Cardiac muscle cell (in vitro differentiated cells and primary cell): ENCODE data around the gene ORC5. TPM values are rescaled to one million over a fixed set of nuclear protein-coding genes. Genes with fewer than 3 reads are reported as not detected.

Source experiments
- DNase-seq, 2 donors: peaks; one replicate each; pipeline versions ENCODE4 v3.0.0 to v3.0.0-alpha.2; 2010 to 2017; ENCODE audit warnings: low read depth in 1 of 2, low spot score in 1 of 2
- H3K27ac ChIP-seq: fragments of 200-600 bp; sonication (generic); 2 replicates; pipeline ENCODE4 v1.5.1; 2016
- H3K27me3 ChIP-seq: fragments of 200-600 bp; sonication (generic); 2 replicates; pipeline ENCODE4 v1.6.0; 2016; ENCODE audit warnings: control low read depth
- H3K36me3 ChIP-seq: fragments of 200-600 bp; sonication (generic); 2 replicates; pipeline ENCODE4 v1.5.1; 2016; ENCODE audit warnings: control low read depth
- H3K4me1 ChIP-seq: fragments of 200-600 bp; sonication (generic); 2 replicates; pipeline ENCODE4 v1.8.1; 2017; ENCODE audit warnings: low read depth, mild to moderate bottlenecking, mixed run types
- H3K4me3 ChIP-seq: fragments of 200-600 bp; sonication (generic); 2 replicates; pipeline ENCODE4 v1.5.1; 2016; ENCODE audit warnings: mild to moderate bottlenecking
- H3K9me3 ChIP-seq: fragments of 200-600 bp; sonication (generic); 2 replicates; pipeline ENCODE4 v1.5.1; 2017; ENCODE audit warnings: low read depth, mild to moderate bottlenecking, control low read depth
- CTCF ChIP-seq: IDR thresholded peaks from 2 replicates; pipeline ENCODE4 v1.5.1; 2012; ENCODE audit warnings: low read depth, mild to moderate bottlenecking, low read length
- polyA plus RNA-seq: library from polyadenylated mRNA; unstranded; fragments of >200 nt; fragmentation: Nextera tagmentation; extraction: Ambion mirVana; gene quantifications from 2 replicates; pipeline ENCODE4 v1.2.1, GENCODE V29; 2016
- total RNA-seq: library from RNA; depleted of rRNA; stranded (reverse); fragments of >200 nt; gene quantifications from 2 replicates; pipeline ENCODE4 v1.2.3, GENCODE V29; 2016

The ORC5 gene
- total and polyA plus RNA-seq, 2 experiments from 2014 or later: 20.4 to 66.5 TPM

GRCh38 chr7:104126411-104126841, 81.4 kb downstream of the ORC5 start:
- peaks cover 9% of the 10 kb centered on the region for H3K4me1 ChIP-seq
- no peak for DNase-seq
- H3K27ac ChIP-seq: peak overlapping the region; percentile 44

GRCh38 chr7:104124893-104125477, 82.8 kb downstream of the ORC5 start:
- no peak for TF ChIP-seq CTCF
- no peaks in the 10 kb centered on the region for H3K27me3 ChIP-seq
- DNase-seq: no peak
- H3K9me3 ChIP-seq: no peaks in the 10 kb centered on the region
- no peaks in the 10 kb centered on the region for H3K36me3 ChIP-seq
- H3K27ac ChIP-seq: no peak overlapping the region
- no peak overlapping the region for H3K4me3 ChIP-seq
- H3K4me1 ChIP-seq: peaks cover 9% of the 10 kb centered on the region

More at GRCh38 chr7:104126411-104126841, 81.4 kb downstream of the ORC5 start:
- Histone ChIP-seq H3K36me3 (no peaks in the 10 kb centered on the region), H3K4me3 (no peak overlapping the region), H3K9me3 (no peaks in the 10 kb centered on the region), H3K27me3 (no peaks in the 10 kb centered on the region)
- no peak for TF ChIP-seq CTCF

GRCh38 chr7:104124469-104124868, 83.3 kb downstream of the ORC5 start:
- peaks cover 9% of the 10 kb centered on the region for H3K4me1 ChIP-seq
- no peaks in the 10 kb centered on the region for H3K27me3 ChIP-seq
- DNase-seq: no peak
- H3K27ac ChIP-seq: no peak overlapping the region
- TF ChIP-seq CTCF: no peak
- no peaks in the 10 kb centered on the region for H3K9me3 ChIP-seq
- H3K36me3 ChIP-seq: no peaks in the 10 kb centered on the region
- H3K4me3 ChIP-seq: no peak overlapping the region

GRCh38 chr7:104123786-104124185, 84.0 kb downstream of the ORC5 start:
- no peaks in the 10 kb centered on the region for H3K27me3 ChIP-seq
- no peak overlapping the region for H3K27ac ChIP-seq
- H3K4me1 ChIP-seq: peaks cover 9% of the 10 kb centered on the region
- H3K4me3 ChIP-seq: no peak overlapping the region
- no peaks in the 10 kb centered on the region for H3K9me3 ChIP-seq
- DNase-seq: peak in 1 of 2 donors; percentile 2
- TF ChIP-seq CTCF: no peak
- H3K36me3 ChIP-seq: no peaks in the 10 kb centered on the region

- no peak overlapping the region for H3K4me3 ChIP-seq
- no peaks in the 10 kb centered on the region for H3K36me3 ChIP-seq
- no peaks in the 10 kb centered on the region for H3K9me3 ChIP-seq
- no peak for DNase-seq
- TF ChIP-seq CTCF: no peak
- no peaks in the 10 kb centered on the region for H3K27me3 ChIP-seq
- H3K4me1 ChIP-seq: peaks cover 8% of the 10 kb centered on the region
- H3K27ac ChIP-seq: no peak overlapping the region
Observed at GRCh38 chr7:104113788-104114187, 94.0 kb downstream of the ORC5 start.
